ENCODE results near the gene PHLDA1. TPM values are rescaled to one million over a fixed set of nuclear protein-coding genes. Genes with fewer than 3 reads are reported as not detected.
A peak's percentile ranks its signal among the peaks of the same experiment; 100 is the strongest.

The PHLDA1 gene
- total RNA-seq, 1 experiment from 2014 or later: 46.2 TPM

DNA sequence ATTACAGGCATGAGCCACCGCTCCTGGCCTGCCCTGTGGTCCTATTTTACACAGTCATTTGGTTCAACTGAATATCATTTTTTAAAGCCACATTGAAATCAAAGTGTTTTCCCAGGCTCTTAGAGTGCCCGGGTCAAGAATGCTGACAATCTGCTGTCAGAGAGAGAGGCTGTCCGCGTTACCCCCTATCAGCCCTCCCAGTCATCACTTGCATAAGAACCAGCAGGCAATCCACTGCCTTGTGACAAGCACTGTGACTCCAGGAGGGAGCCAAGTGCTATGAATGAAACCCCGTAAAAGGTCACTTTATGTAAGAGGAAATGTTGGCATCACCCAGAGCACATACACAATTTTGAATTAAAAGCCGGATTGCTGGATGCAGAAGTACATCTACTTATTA lies 13.5 kb downstream of the PHLDA1 start:
- no peaks in the 10 kb centered on the region for H3K27me3 Mint-ChIP-seq (ENCODE audit: insufficient read depth, unreplicated experiment)
- Histone ChIP-seq H3K27me3 (replicated peaks; ENCODE audit: control insufficient read depth, insufficient read depth, low read length) (no peaks in the 10 kb centered on the region), H3K4me1 (peaks cover 54% of the 10 kb centered on the region), H3K36me3 (ENCODE audit: control insufficient read depth, insufficient read depth, low read length) (no peaks in the 10 kb centered on the region), H3K9me3 (no peaks in the 10 kb centered on the region), H3K4me3 (ENCODE audit: low read depth, low read length) (no peak overlapping the region)
- intact Hi-C loops (cut with micrococcal nuclease; ENCODE audit: unreplicated experiment): no loop called here
- no TSS peak for BruUV-seq (replicated peaks)
- peaks cover 44% of the 10 kb centered on the region for H3K4me1 Mint-ChIP-seq (ENCODE audit: low read depth, unreplicated experiment)
- no peak overlapping the region for H3K4me3 Mint-ChIP-seq (ENCODE audit: unreplicated experiment)
- H3K36me3 Mint-ChIP-seq (ENCODE audit: insufficient read depth, unreplicated experiment): no peaks in the 10 kb centered on the region
- ChIA-PET POLR2A (no interaction called here), CTCF (no interaction called here)
- H3K9me3 Mint-ChIP-seq (ENCODE audit: unreplicated experiment): peaks cover 14% of the 10 kb centered on the region
- peak; percentile 35 to 66 for DNase-seq
- H3K27ac Mint-ChIP-seq (ENCODE audit: unreplicated experiment): peak overlapping the region; percentile 64
- TF ChIP-seq CTCF (IDR thresholded peaks at IDR 0.05; ENCODE audit: insufficient read depth in 1 of 2, low read depth in 1 of 2, low read length in 1 of 2, severe bottlenecking in 1 of 2, unreplicated experiment in 1 of 2): no peak

DNA sequence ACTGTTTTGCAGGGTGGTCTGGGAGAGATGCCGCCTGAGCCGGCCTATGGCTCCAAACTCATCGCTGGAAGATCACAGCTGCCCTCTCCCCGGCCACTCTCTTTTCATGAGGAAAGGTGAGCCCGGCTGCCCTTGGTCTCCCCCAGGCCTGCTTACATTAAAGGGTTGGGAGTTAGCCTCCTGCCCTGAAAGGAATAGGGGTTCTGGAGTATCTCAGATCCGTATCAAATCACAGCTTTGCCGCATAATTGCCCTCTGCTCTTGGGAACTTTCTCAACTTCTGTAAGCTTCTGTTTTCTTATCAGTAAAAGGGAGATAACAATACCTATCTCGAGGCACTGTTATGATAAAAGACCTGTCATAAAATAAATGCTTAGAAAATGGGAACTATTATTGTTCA lies 17.6 kb downstream of the PHLDA1 start:
- Histone ChIP-seq H3K9me3 (no peaks in the 10 kb centered on the region), H3K27me3 (replicated peaks; ENCODE audit: control insufficient read depth, insufficient read depth, low read length) (no peaks in the 10 kb centered on the region), H3K36me3 (ENCODE audit: control insufficient read depth, insufficient read depth, low read length) (no peaks in the 10 kb centered on the region), H3K4me1 (peaks cover 57% of the 10 kb centered on the region), H3K4me3 (ENCODE audit: low read depth, low read length) (no peak overlapping the region)
- Mint-ChIP-seq H3K27ac (ENCODE audit: unreplicated experiment) (peak overlapping the region; percentile 39), H3K36me3 (ENCODE audit: insufficient read depth, unreplicated experiment) (peaks cover 5% of the 10 kb centered on the region), H3K4me1 (ENCODE audit: low read depth, unreplicated experiment) (peaks cover 57% of the 10 kb centered on the region), H3K27me3 (ENCODE audit: insufficient read depth, unreplicated experiment) (no peaks in the 10 kb centered on the region), H3K4me3 (ENCODE audit: unreplicated experiment) (no peak overlapping the region), H3K9me3 (ENCODE audit: unreplicated experiment) (peaks cover 14% of the 10 kb centered on the region)
- POLR2A ChIA-PET: interaction anchor here (1.0 to 1.2 kb wide), 2 partner anchors 17 to 23 kb away, joined by 3 to 4 read pairs; partner anchors contain the start of gene PHLDA1
- intact Hi-C loops (cut with micrococcal nuclease; ENCODE audit: unreplicated experiment): loop anchor here (1.0 kb wide), 1 partner anchor 24 kb away; no protein-coding TSS in a partner anchor
- CTCF ChIA-PET: no interaction called here
- no peak for TF ChIP-seq CTCF (IDR thresholded peaks at IDR 0.05; ENCODE audit: insufficient read depth in 1 of 2, low read depth in 1 of 2, low read length in 1 of 2, severe bottlenecking in 1 of 2, unreplicated experiment in 1 of 2)
- BruUV-seq (replicated peaks): no TSS peak
- peak; percentile 27 to 61 for DNase-seq

DNA sequence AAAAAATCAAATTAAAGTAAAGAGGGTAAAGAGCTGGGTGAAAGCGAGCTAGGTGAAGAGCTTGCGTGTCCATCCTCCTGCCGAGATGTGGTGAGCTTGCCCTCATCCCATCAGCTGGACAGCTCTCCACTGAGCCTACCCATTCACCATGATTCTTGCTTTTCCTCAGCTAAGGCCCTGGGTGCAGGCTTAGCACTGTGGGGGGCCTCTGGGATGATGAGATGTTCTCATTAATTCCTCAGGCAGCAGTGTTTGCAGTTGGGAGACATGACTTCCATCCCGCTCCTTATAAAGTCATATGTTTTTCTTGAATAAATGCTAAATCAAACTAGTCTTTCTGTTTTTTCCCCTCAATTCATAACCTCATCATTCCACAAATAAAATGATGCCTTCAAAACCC lies 18.0 kb downstream of the PHLDA1 start:
- H3K4me1 Mint-ChIP-seq (ENCODE audit: low read depth, unreplicated experiment): peaks cover 55% of the 10 kb centered on the region
- H3K4me3 ChIP-seq (ENCODE audit: low read depth, low read length): no peak overlapping the region
- ChIA-PET POLR2A (interaction anchor here (1.0 to 1.2 kb wide), 2 partner anchors 18 to 23 kb away, joined by 3 to 4 read pairs; partner anchors contain the start of gene PHLDA1), CTCF (no interaction called here)
- no peaks in the 10 kb centered on the region for H3K36me3 ChIP-seq (ENCODE audit: control insufficient read depth, insufficient read depth, low read length)
- peaks cover 14% of the 10 kb centered on the region for H3K9me3 Mint-ChIP-seq (ENCODE audit: unreplicated experiment)
- no peak for DNase-seq
- peaks cover 55% of the 10 kb centered on the region for H3K4me1 ChIP-seq
- intact Hi-C loops (cut with micrococcal nuclease; ENCODE audit: unreplicated experiment): loop anchor here (1.0 kb wide), 1 partner anchor 23 kb away; no protein-coding TSS in a partner anchor
- H3K27ac Mint-ChIP-seq (ENCODE audit: unreplicated experiment): no peak overlapping the region
- no peak overlapping the region for H3K4me3 Mint-ChIP-seq (ENCODE audit: unreplicated experiment)
- no peak for TF ChIP-seq CTCF (IDR thresholded peaks at IDR 0.05; ENCODE audit: insufficient read depth in 1 of 2, low read depth in 1 of 2, low read length in 1 of 2, severe bottlenecking in 1 of 2, unreplicated experiment in 1 of 2)
- no peaks in the 10 kb centered on the region for H3K27me3 ChIP-seq (replicated peaks; ENCODE audit: control insufficient read depth, insufficient read depth, low read length)
- H3K27me3 Mint-ChIP-seq (ENCODE audit: insufficient read depth, unreplicated experiment): no peaks in the 10 kb centered on the region
- no peaks in the 10 kb centered on the region for H3K9me3 ChIP-seq
- peaks cover 5% of the 10 kb centered on the region for H3K36me3 Mint-ChIP-seq (ENCODE audit: insufficient read depth, unreplicated experiment)
- BruUV-seq (replicated peaks): no TSS peak
